Retinal pigment epithelial cell (primary cell): Measurements from ENCODE around the gene CFH.

Experiments
- DNase-seq: peaks from one replicate; pipeline ENCODE4 v3.0.0-alpha.2; 2010; ENCODE audit warnings: low read depth
- H3K4me3 ChIP-seq: 2 replicates; pipeline ENCODE4 v1.5.1; 2011; ENCODE audit warnings: mild to moderate bottlenecking, low read length, control low read depth, moderate library complexity
- CTCF ChIP-seq: conservative IDR thresholded peaks from 2 replicates; pipeline ENCODE4 v1.5.1; 2011; ENCODE audit warnings: low read depth, low read length, control low read depth, inconsistent platforms

CFH gene

DNA sequence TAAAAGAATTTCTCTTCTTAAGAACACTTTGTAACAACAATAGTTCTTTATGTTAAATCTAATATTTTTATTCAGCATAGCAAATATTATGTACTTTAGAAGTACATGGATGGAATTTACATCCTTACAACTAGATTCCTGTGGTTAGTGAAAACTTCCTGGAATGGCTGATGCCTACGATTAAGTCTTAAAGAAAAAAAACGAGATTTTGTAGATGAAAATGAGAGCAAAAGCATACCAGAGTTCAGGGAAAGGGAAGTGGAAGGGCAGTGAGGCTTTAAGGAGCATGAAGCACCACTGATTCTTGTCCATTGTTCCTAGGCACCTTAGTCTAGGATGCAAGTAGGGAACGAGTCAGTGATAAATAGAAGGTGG, 26.7 kb downstream of the CFH start:
- no peak overlapping the region for H3K4me3 ChIP-seq
- TF ChIP-seq CTCF: no peak
- peak; percentile 87 for DNase-seq

GRCh38 chr1:196680107-196680506, 28.3 kb downstream of the CFH start:
- TF ChIP-seq CTCF: no peak
- DNase-seq: no peak
- no peak overlapping the region for H3K4me3 ChIP-seq

DNA sequence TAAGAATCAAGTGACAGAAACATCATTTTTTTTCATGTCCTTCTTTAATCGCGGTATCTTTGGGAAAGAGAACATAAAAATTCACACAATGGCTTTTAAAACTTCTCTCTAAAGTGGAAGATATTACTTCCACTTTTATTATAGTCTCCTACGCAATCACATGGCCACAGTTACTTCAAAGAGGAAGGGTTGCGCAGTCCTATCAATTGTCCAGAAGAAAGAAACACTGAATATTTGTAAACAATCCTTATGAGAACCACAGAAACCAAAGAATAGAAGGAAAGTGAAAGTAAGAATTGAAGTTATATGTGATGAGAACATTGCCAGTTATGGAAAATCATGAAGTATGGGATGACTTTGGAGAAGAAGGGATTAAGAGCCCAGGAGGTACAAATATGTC, 32.6 kb downstream of the CFH start:
- no peak overlapping the region for H3K4me3 ChIP-seq
- DNase-seq: no peak
- no peak for TF ChIP-seq CTCF

DNA sequence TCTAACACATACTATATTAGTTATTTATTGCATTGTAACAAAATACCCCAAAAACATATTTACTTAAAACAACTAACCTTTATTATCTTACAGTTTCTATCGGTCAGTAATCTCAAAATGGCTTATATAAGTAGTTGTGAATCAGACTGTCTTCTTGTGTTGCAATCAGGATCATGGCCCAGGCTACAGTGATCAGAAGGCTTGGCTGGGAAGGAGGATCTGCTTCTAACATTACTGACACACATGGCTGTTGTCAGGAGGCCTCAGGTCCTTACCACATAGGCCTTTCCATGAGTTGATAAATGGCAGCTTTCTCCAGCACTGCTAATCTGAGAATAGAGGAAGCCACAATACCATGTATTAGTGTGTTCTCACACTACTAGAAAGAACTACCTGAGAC, 33.7 kb downstream of the CFH start:
- DNase-seq: no peak
- no peak overlapping the region for H3K4me3 ChIP-seq
- TF ChIP-seq CTCF: no peak

DNA sequence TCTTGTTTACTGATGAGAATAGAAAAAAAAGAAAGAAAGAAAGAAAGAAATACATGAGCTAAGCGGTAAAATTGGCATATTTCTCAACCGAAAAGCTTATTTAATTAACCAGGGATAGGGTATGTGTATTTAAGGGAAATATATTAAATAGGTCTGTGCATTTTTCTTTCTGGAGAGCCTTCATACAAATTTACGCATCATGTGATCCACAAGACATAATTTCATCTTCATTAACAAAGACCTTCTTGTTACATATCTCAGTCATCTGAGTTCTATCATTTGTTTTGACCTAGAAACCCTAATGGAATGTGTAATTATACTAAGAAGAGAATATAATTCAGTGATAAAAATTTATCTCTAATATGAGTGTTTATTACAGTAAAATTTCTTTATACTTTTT, 37.2 kb downstream of the CFH start:
- DNase-seq: no peak
- no peak overlapping the region for H3K4me3 ChIP-seq
- TF ChIP-seq CTCF: no peak

DNA sequence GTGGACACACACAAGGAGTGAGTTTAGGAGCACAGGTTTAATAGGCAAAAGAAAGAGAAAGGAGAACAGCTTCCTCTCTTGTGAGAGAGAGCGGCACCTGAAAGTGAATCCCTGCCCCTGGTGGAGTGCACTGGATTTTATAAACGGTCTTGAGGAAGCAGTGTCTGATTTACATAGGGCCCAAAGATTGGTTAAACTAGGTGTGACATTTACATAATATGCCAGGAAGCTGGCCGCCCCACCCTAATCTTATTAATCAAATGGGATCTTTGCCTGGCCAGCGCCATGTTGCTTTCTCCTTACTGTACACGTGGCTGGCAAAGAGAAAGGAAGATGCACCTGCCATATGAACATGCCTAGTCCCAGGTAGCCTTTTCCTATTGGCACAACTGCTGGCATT, 38.7 kb downstream of the CFH start:
- no peak for TF ChIP-seq CTCF
- no peak for DNase-seq
- no peak overlapping the region for H3K4me3 ChIP-seq

DNA sequence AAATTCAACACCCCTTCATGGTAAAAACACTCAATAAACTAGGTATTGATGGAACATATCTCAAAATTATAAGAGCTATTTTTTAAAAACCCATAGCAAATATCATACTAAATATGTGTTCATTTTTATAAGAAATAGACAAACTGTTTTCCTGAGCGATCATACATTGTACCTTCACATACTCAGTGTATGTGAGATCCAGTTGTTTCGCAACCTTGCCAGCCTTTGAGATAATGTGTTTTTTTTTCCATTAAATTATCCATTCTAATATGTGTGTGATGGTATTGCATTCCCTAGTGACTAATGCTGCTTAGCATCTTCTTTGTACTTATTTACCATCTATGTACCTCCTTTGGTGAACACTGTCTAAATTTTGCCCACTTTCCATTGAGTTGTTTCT, 47.1 kb downstream of the CFH start:
- no peak overlapping the region for H3K4me3 ChIP-seq
- TF ChIP-seq CTCF: no peak

More for the DNA sequence above, 47.1 kb downstream of the CFH start:
- no peak for DNase-seq
